SK-N-SH (cell line): ENCODE results near the gene HJV. TPM values are rescaled to one million over a fixed set of nuclear protein-coding genes. Genes with fewer than 3 reads are reported as not detected.
A peak's percentile ranks its signal among the peaks of the same experiment; 100 is the strongest.

ENCODE experiments used
- CTCF ChIA-PET: fragments of 300-600, 350-600 bp; formaldehyde crosslinking; extraction: SDS; loops from one replicate; lab custom pipeline; 2021; lab: Yijun Ruan, JAX
- POLR2A ChIA-PET: fragments of 350-600 bp; sonication (Branson Sonifier 250); formaldehyde crosslinking; extraction: SDS; loops from one replicate; lab custom pipeline; 2020; ENCODE audit warnings: antibody characterized with exemption, inconsistent platforms; lab: Yijun Ruan, JAX
- DNase-seq: peaks from one replicate; pipeline ENCODE4 v3.0.0; 2012
- H2AFZ ChIP-seq: fragments of 200-600 bp; sonication (generic); 2 replicates; pipeline ENCODE4 v1.8.1; 2016; ENCODE audit warnings: antibody characterized with exemption, mild to moderate bottlenecking, low read depth
- H3F3A ChIP-seq: fragments of 200-600 bp; sonication (generic); replicated peaks from 2 replicates; pipeline ENCODE3; 2016; ENCODE audit warnings: antibody characterized with exemption, mild to moderate bottlenecking; ENCODE audit not compliant: insufficient read depth
- H3K27ac ChIP-seq, 2 experiments: fragments of 200-500 bp in 1 of 2; fragments of 200-600 bp in 1 of 2; sonication (Bioruptor generic) in 1 of 2; sonication (generic), shearing (Covaris generic) in 1 of 2; 2 replicates each; pipeline versions ENCODE4 v1.5.1 to v1.6.1; 2014 to 2016; ENCODE audit warnings: low read depth in 2 of 2, inconsistent platforms in 1 of 2, low read length in 1 of 2, mild to moderate bottlenecking in 1 of 2, mixed read lengths in 1 of 2
- H3K27me3 ChIP-seq: fragments of 200-600 bp; sonication (generic), shearing (Covaris generic); 2 replicates; pipeline ENCODE4 v1.6.1; 2016; ENCODE audit warnings: mixed run types; ENCODE audit not compliant: insufficient read depth
- H3K36me3 ChIP-seq, 2 experiments: fragments of 200-500 bp in 1 of 2; fragments of 200-600 bp in 1 of 2; sonication (Bioruptor generic) in 1 of 2; sonication (generic) in 1 of 2; replicated peaks in 1 of 2; 2 replicates each; pipeline versions ENCODE3 to v1.5.1; 2014 to 2016; ENCODE audit warnings: low read length in 1 of 2, mild to moderate bottlenecking in 1 of 2; ENCODE audit not compliant: insufficient read depth in 2 of 2, control insufficient read depth in 1 of 2
- H3K4me1 ChIP-seq, 2 experiments: fragments of 200-500 bp in 1 of 2; fragments of 200-600 bp in 1 of 2; sonication (Bioruptor generic) in 1 of 2; sonication (generic), shearing (Covaris generic) in 1 of 2; 2 replicates each; pipeline versions ENCODE4 v1.5.1 to v1.6.1; 2014 to 2016; ENCODE audit warnings: low read depth in 1 of 2, low read length in 1 of 2, mixed run types in 1 of 2; ENCODE audit not compliant: insufficient read depth in 2 of 2, control insufficient read depth in 1 of 2
- H3K4me2 ChIP-seq: fragments of 200-600 bp; sonication (generic), shearing (Covaris generic); 2 replicates; pipeline ENCODE4 v1.6.1; 2017; ENCODE audit warnings: mixed run types
- H3K4me3 ChIP-seq, 2 experiments: fragments of 200-500 bp in 1 of 2; fragments of 200-600 bp in 1 of 2; sonication (Bioruptor generic) in 1 of 2; sonication (generic), shearing (Covaris generic) in 1 of 2; 2 replicates each; pipeline versions ENCODE4 v1.5.1 to v1.8.1; 2014 to 2016; ENCODE audit warnings: low read depth in 2 of 2, inconsistent platforms in 1 of 2, low read length in 1 of 2, mild to moderate bottlenecking in 1 of 2, mixed read lengths in 1 of 2, moderate library complexity in 1 of 2
- H3K79me2 ChIP-seq: fragments of 200-600 bp; sonication (generic); 2 replicates; pipeline ENCODE4 v1.8.1; 2017; ENCODE audit warnings: mild to moderate bottlenecking; ENCODE audit not compliant: insufficient read depth
- H3K9ac ChIP-seq: fragments of 200-600 bp; sonication (generic); 2 replicates; pipeline ENCODE4 v1.6.1; 2017; ENCODE audit warnings: mixed run types
- H3K9me2 ChIP-seq: fragments of 200-600 bp; sonication (generic); 2 replicates; pipeline ENCODE4 v1.6.1; 2017; ENCODE audit warnings: mixed run types
- H3K9me3 ChIP-seq: fragments of 200-600 bp; sonication (generic); 2 replicates; pipeline ENCODE4 v1.6.1; 2017; ENCODE audit warnings: mixed run types, mild to moderate bottlenecking, moderate library complexity
- H4K20me1 ChIP-seq: fragments of 200-600 bp; sonication (generic); 2 replicates; pipeline ENCODE4 v1.6.1; 2017; ENCODE audit warnings: mild to moderate bottlenecking, mixed run types; ENCODE audit not compliant: insufficient read depth
- EZH2phosphoT487 ChIP-seq: fragments of 200-600 bp; sonication (generic); IDR thresholded peaks from 2 replicates; pipeline ENCODE4 v1.6.1; 2017; ENCODE audit warnings: low read depth, mixed run types, mild to moderate bottlenecking, antibody characterized with exemption, moderate library complexity, borderline replicate concordance
- MXI1 ChIP-seq: IDR thresholded peaks from 2 replicates; pipeline ENCODE4 v1.6.1; 2012; ENCODE audit warnings: mild to moderate bottlenecking, low read depth, low read length, improper control_type of control experiment
- NRF1 ChIP-seq: IDR thresholded peaks from 2 replicates; pipeline ENCODE4 v1.6.1; 2012; ENCODE audit warnings: low read depth, mild to moderate bottlenecking, low read length
- POLR2AphosphoS5 ChIP-seq: IDR thresholded peaks from 2 replicates; pipeline ENCODE4 v1.6.1; 2012; ENCODE audit warnings: low read depth, low read length
- RFX5 ChIP-seq: IDR thresholded peaks from 2 replicates; pipeline ENCODE4 v1.6.1; 2012; ENCODE audit warnings: mild to moderate bottlenecking, improper control_type of control experiment, low read length
- RXRA ChIP-seq: IDR thresholded peaks from 2 replicates; pipeline ENCODE4 v1.4.0; 2012; ENCODE audit warnings: low read depth, mild to moderate bottlenecking, borderline replicate concordance
- SMC3 ChIP-seq: IDR thresholded peaks from 2 replicates; pipeline ENCODE4 v1.6.1; 2012; ENCODE audit warnings: low read depth, low read length, improper control_type of control experiment
- WGBS: methylation state at CpG from one replicate; pipeline ENCODE4 v1.1.6; 2017; ENCODE audit warnings: low lambda C conversion rate; 5-methylcytosine and 5-hydroxymethylcytosine counted together
- polyA plus RNA-seq, 3 experiments: library from polyadenylated mRNA; depleted of rRNA; stranded (reverse); fragments of >200 nt; gene quantifications; 2 replicates each; pipeline ENCODE4 v1.2.3, GENCODE V29; 2012
- TF ChIP-seq, protein P1 (sequence below): IDR thresholded peaks from 2 replicates; pipeline ENCODE4; 2012
- TF ChIP-seq, protein P2 (sequence below): IDR thresholded peaks from 2 replicates; pipeline ENCODE4 v1.4.0; 2012; ENCODE audit warnings: low read depth, borderline replicate concordance
- TF ChIP-seq, protein P3 (sequence below): IDR thresholded peaks from 2 replicates; pipeline ENCODE4 v1.4.0; 2012; ENCODE audit warnings: low read depth, borderline replicate concordance

HJV gene
- polyA plus RNA-seq, 1 of the 3 experiments (the other 2 are of a cell fraction), result 0.05 TPM

DNA sequence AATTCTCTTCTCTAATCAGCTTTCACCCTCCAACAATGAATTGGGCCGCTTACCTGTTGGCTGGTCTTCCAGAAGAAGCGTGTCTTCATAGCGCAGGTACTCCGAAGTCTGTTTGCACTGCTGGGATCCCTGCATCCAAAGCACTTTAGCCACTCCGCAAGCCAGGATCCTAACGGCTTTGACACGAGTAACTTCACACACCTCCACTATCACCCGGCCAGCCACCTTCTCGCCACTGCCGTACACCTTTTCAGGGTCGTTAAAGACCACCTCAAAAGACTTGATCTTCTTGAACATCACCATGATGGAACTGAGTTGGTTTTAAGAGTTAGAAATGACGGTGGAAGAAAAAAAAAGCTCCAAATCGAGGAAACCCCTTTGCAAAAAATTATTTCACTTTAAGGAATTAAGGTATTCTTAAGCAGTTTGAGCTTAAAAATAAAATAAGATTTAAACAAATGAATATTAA lies 25.5 kb downstream of the HJV start:
- H3K4me2 ChIP-seq, result peak overlapping the region; percentile 86
- no peaks in the 10 kb centered on the region for H3K9me3 ChIP-seq
- H2AFZ ChIP-seq, result 0 out of 2 replicates have a peak overlapping the region, but pooled peaks have one; percentile 27
- WGBS, result 5% methylated on average over 13 of the region's 13 CpGs
- peaks cover 36% of the 10 kb centered on the region for H3K79me2 ChIP-seq
- no peak for TF ChIP-seq MXI1
- no peak for TF ChIP-seq SMC3
- TF ChIP-seq POLR2AphosphoS5, result no peak
- peaks cover 14 to 45% of the 10 kb centered on the region in 2 experiments; a peak in 3 of 4 replicates for H3K4me1 ChIP-seq
- DNase-seq, result no peak
- CTCF ChIA-PET, result interaction anchor here (1.1 to 4.2 kb wide), 4 partner anchors 11 to 104 kb away, joined by 3 to 40 read pairs (median 20); no protein-coding TSS in a partner anchor
- peak overlapping the region; percentile 90 for H3K9ac ChIP-seq
- POLR2A ChIA-PET, result interaction anchor here (1.9 kb wide), 1 partner anchor 16 kb away, joined by 7 read pairs; no protein-coding TSS in a partner anchor
- H3K36me3 ChIP-seq, result peaks cover 29 to 33% of the 10 kb centered on the region in 2 experiments
- H3F3A ChIP-seq, result peaks cover 14% of the 10 kb centered on the region
- H3K4me3 ChIP-seq, result peak overlapping the region; percentile 64 to 90
- peak overlapping the region; percentile 33 to 96 for H3K27ac ChIP-seq
- H3K9me2 ChIP-seq, result no peaks in the 10 kb centered on the region
- peaks cover 38% of the 10 kb centered on the region for H4K20me1 ChIP-seq
- no peaks in the 10 kb centered on the region for H3K27me3 ChIP-seq

DNA sequence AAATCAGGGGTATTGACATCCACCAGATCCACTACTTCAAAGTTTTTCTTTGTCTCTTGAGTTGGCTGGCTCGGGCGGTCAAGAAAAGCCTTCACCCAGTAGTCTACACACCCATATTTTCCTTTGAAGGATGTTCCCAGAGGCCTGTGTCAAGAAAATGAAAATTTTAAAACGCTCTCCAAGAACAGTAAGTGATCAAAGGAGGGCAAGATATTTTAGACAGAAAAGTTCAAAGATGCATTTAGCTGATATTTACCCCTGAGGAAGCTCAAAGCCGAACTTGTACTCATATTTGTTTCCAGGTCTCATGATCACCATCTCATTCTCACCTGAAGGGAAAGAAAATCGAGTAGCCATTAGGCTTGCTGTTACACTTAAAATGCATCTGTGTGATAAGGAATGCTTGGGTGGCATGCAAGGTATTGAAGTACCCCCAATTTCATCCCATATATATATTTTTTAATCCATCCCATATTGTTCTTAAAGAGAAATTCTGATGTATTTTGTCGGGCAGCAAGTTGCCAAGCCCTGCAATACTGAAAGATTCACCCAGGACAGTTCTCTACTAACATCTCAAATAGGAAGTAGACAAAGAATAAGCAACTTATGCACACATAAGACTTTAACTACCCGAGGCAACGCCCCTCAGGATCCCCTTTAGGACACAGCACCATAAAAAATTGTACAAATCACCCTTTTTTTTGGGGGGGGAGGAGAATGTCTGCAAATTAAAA lies 26.2 kb downstream of the HJV start:
- Histone ChIP-seq H3K9me3 (no peaks in the 10 kb centered on the region), H3K79me2 (peaks cover 36% of the 10 kb centered on the region), H2AFZ (no peak overlapping the region), H3K4me1 (peaks cover 14 to 45% of the 10 kb centered on the region in 2 experiments; a peak in 3 of 4 replicates), H3K27me3 (no peaks in the 10 kb centered on the region), H3K4me3 (peak overlapping the region; percentile 64 to 90), H3K4me2 (peak overlapping the region; percentile 86), H3F3A (peaks cover 21% of the 10 kb centered on the region), H3K9me2 (no peaks in the 10 kb centered on the region), H3K36me3 (peaks cover 29 to 33% of the 10 kb centered on the region in 2 experiments), H3K27ac (peak overlapping the region in 1 of 2 experiments; percentile 96; a peak in 2 of 4 replicates), H4K20me1 (peaks cover 38% of the 10 kb centered on the region), H3K9ac (peak overlapping the region; percentile 90)
- ChIA-PET CTCF (interaction anchor here (1.1 to 4.2 kb wide), 6 partner anchors 11 to 150 kb away, joined by 3 to 40 read pairs (median 4); partner anchors contain the start of gene NUDT17), POLR2A (no interaction called here)
- TF ChIP-seq, protein P1, sequence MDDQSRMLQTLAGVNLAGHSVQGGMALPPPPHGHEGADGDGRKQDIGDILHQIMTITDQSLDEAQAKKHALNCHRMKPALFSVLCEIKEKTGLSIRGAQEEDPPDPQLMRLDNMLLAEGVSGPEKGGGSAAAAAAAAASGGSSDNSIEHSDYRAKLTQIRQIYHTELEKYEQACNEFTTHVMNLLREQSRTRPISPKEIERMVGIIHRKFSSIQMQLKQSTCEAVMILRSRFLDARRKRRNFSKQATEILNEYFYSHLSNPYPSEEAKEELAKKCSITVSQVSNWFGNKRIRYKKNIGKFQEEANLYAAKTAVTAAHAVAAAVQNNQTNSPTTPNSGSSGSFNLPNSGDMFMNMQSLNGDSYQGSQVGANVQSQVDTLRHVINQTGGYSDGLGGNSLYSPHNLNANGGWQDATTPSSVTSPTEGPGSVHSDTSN, result no peak
- TF ChIP-seq RXRA (no peak), NRF1 (no peak), EZH2phosphoT487 (no peak), RFX5 (no peak), POLR2AphosphoS5 (no peak)
- TF ChIP-seq, protein P2, sequence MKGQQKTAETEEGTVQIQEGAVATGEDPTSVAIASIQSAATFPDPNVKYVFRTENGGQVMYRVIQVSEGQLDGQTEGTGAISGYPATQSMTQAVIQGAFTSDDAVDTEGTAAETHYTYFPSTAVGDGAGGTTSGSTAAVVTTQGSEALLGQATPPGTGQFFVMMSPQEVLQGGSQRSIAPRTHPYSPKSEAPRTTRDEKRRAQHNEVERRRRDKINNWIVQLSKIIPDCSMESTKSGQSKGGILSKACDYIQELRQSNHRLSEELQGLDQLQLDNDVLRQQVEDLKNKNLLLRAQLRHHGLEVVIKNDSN, result no peak
- TF ChIP-seq, protein P3, sequence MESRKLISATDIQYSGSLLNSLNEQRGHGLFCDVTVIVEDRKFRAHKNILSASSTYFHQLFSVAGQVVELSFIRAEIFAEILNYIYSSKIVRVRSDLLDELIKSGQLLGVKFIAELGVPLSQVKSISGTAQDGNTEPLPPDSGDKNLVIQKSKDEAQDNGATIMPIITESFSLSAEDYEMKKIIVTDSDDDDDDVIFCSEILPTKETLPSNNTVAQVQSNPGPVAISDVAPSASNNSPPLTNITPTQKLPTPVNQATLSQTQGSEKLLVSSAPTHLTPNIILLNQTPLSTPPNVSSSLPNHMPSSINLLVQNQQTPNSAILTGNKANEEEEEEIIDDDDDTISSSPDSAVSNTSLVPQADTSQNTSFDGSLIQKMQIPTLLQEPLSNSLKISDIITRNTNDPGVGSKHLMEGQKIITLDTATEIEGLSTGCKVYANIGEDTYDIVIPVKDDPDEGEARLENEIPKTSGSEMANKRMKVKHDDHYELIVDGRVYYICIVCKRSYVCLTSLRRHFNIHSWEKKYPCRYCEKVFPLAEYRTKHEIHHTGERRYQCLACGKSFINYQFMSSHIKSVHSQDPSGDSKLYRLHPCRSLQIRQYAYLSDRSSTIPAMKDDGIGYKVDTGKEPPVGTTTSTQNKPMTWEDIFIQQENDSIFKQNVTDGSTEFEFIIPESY, result no peak
- 23% methylated on average over 8 of the region's 8 CpGs for WGBS
- DNase-seq, result no peak
